Erythroblast (primary cell): ENCODE results near the gene LMLN.
"Not testable (repeated sequence)": the region's sequence is repeated elsewhere in the genome, so short reads cannot be mapped to it uniquely, and the experiment has no call there.

Source experiments
- DNase-seq, 2 experiments: peaks; one replicate each; lab custom pipeline; 2025; lab: John Stamatoyannopoulos, UW
- GATA1 ChIP-seq: IDR thresholded peaks from 2 replicates; pipeline ENCODE4 v1.6.1; 2011; ENCODE audit warnings: low read depth, mild to moderate bottlenecking, control low read depth, low read length, moderate library complexity
- POLR2A ChIP-seq: IDR thresholded peaks from 2 replicates; pipeline ENCODE4 v1.6.1; 2011; ENCODE audit warnings: mild to moderate bottlenecking, low read length

The LMLN gene

DNA sequence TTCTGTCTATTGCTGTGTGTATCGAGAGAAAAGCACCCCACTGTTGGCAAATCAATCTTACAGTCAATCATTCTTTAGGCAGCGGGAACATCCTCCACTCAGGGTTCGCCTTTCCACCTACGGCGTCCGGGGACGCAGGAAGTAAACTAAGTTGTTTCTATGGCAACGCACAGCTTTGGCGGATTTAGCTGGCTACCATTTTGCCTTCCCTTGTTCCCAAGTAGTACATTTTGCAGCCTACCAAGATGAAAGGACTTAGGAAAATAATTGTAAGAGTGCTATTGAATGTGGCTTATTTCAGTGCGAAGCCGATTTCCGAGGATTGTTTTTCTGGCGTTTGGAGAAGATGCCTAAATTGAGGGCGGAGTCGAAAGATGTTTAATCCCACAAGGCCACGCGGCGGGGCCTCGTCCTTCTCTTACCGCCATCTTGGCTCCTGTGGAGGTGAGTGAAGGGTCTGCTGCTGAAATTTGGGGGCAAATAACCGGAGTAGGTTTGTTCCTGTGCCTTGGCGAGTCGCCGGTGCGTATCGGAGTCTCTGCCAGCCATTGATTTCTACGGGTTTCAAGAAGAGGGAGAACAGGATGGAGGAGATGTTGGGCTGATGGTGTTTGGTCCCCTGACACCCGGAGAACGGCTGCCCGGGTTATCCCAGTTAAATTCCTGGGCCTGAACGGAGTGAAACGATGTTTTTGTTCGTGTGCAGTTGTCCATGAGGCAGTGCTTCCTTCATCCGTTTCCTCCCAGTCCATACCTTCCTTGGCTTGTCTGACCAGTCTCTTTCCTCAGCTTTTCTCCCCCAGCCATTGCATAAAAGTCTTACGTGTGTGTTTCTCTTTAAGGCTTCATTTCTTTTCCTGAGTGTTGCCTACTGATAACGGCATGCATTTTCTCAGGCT is 10.0 kb upstream of the LMLN start, which contains the start of gene RPL35A:
RPL35A (plus strand) TSS at position 413 of the 899 bp plus-strand sequence. CDS start 778 bp downstream, outside the sequence.
- peak; percentile 96 to 97 for DNase-seq
- TF ChIP-seq GATA1 (no peak), POLR2A (peak; percentile 99)

DNA sequence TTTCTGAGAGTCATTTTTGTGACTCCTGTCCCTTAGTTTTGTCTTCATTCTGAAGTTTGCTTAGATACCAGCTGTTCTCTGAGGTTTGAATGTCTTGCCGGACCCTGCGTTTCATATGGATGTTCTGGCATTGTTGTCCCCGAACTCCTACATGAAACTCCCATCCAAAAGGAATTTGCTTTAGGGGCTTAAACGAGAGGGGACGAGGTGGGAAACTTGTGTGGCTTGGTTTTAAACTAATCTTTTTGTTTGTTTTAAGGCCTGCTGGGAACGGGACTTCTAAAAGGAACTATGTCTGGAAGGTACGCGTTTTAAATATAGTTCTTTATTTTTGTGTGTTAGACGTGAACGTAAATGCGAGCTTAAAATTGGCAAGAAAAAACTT is 9.3 kb upstream of the LMLN start:
- no peak for TF ChIP-seq GATA1
- TF ChIP-seq POLR2A = no peak

DNA sequence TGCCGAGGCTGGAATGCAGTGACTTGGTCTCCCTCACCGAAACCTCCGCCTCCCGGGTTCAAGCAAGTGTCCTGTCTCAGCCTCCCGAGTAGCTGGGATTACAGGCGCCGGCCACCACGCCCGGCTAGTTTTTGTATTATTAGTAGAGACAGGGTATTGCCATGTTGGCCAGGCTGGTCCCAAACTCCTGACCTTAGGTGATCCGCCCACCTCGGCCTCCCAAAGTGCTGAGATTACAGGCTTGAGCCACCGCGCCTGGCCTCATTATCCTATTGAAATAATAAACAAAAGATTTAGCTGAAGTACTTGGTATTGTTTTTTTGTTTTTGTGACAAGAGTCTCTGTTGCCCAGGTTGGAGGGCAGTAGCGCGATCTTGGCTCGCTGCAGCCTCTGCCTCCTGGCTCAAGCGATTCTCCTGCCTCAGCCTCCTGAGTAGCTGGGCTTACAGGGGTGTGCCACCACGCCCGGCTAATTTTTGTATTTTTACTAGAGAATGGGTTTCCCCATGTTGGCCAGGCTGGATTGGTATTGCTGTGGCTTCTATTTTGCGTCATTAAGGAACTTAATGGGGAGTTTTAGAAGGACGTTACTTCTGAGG is 8.5 kb upstream of the LMLN start:
- DNase-seq = no peak
- no peak for TF ChIP-seq POLR2A
- no peak for TF ChIP-seq GATA1

More for the DNA sequence above, 9.3 kb upstream of the LMLN start:
- DNase-seq = peak in 1 of 2 experiments; percentile 67

DNA sequence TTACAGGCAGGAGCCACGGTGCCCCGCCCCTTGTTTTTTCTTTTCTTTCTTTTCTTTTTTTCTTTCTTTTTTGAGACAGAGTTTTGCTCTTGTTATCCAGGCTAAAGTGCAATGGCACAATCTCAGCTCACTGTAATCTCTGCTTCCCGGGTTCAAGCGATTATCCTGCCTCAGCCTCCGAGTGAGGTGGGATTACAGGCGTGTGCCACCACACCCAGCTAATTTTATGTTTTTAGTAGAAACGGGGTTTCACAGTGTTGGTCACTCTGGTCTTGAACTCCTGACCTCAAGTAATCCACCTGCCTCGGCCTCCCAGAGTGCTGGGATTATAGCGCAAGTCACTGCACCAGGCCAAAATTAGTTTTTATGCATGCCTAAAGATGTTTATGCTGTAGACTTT is 7.6 kb upstream of the LMLN start:
- TF ChIP-seq GATA1 = no peak
- no peak for TF ChIP-seq POLR2A

DNA sequence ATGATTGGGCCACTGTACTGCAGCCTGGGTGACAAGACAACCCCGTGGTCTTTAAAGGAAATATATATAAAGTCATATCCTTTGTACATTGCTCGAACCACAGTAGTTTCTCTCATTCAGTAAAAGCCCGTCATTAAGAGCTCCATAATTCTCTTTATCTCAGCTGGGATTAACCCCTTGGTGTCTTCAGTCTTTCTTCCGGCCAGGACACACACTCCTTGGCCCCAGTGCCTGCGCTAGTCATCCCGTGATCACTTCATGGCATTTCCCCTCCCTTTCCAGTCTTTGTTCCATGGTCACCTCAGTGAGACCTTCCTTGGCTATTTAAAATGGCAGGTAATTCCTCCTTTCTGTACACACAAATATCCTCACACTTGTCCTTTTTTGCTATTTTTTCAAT is 6.7 kb upstream of the LMLN start:
- no peak for DNase-seq
- no peak for TF ChIP-seq POLR2A
- TF ChIP-seq GATA1 = no peak

More for the DNA sequence above, 7.6 kb upstream of the LMLN start:
- no peak for DNase-seq

DNA sequence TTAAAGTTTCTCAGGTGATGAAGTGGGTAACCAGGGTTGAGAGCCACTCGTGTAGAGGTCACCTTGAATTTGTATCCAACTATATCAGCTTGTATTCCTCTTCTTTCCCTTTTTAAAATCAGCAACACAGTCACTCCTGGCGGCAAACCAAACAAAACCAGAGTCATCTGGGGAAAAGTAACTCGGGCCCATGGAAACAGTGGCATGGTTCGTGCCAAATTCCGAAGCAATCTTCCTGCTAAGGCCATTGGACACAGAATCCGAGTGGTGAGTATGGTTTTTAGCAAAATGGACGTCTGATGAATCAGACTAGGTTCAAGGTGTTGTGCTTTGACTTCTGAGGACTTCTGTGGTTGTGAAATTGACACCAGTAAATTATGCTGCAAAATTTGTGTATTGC is 6.1 kb upstream of the LMLN start:
- no peak for DNase-seq

DNA sequence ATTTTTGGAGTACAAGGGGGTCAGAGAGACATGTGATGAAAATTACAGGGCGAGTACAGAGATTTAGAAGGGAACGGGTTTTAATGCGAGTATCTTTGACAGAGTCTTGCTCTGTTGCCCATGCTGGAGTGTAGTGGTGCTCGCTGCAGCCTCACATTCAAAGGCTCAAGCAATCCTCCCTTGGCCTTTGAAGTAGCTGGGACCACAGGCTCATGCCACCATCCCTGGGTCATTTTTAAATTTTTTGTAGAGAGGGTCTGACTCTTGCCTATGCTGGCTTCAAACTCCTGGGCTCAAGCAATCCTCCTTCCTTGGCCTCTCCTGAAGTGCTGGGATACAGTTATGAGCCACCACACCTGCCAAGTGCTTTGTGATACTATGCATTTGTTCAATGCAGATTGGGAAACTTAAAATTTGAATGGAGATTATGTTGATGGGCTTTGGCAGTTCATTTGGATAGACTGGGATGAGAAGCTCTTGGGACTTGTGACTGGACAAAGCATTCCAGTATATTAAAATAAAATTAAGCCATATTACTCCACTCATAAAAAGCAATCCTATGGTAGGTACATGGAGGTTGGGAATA is 4.0 kb upstream of the LMLN start:
- TF ChIP-seq POLR2A (no peak), GATA1 (no peak)
- DNase-seq = no peak

More for the DNA sequence above, 6.1 kb upstream of the LMLN start:
- TF ChIP-seq POLR2A (no peak), GATA1 (no peak)

DNA sequence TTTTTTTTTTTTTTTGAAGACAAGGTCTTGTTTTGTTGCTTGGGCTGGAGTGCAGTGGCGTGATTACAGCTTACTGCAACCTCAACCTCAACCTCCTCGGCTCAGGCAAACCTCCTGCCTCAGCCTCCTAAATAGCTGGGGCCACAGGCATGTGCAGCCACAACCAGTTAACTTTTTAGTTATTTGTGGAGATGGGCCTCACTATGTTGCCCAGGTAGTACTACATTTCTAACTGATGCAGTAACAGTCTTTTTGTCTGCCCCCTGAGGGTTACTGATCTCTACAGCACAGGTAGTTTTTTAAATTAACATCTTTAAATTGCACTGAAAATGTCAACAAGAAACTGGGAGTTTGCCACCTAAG is 3.4 kb upstream of the LMLN start:
- no peak for DNase-seq
- TF ChIP-seq GATA1 = no peak
- no peak for TF ChIP-seq POLR2A

DNA sequence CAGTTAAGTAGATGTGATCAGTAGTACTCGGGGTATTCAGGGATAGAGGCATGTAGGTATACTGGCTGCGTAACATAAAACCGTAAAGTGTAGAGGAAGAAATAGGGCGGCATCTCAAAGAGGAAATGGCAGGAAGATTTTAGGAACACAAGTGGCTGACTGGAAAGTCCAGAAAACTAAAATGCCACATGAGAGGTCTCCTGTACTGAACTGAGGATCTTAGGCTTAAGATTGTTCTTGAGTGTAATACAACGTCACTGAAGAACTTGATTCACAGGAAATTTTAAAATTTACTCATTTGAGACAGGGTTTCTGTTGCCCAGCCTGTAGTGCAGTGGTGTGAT is 2.3 kb upstream of the LMLN start:
- DNase-seq = no peak
- TF ChIP-seq GATA1 (no peak), POLR2A (no peak)

DNA sequence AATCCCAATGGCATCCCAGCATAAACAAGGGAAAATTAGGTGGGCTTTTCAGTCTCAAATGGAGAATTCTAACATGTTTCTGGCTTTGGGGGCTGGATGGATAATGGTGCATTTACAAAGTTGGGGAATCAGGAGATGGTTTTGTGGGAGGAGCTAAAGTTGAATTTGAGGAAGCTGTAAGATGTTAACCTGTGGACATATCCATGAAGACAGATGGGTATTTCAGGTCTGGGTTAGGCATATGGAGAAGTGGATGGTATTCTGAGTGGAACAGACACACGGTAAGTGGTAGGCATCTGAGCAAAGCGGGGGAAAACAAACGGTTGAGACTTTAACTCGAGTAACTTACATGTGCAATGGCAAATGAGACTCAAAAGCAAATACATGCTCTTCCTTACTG is 1.7 kb upstream of the LMLN start:
- DNase-seq = peak in 1 of 2 experiments; percentile 10
- TF ChIP-seq POLR2A (no peak), GATA1 (no peak)

DNA sequence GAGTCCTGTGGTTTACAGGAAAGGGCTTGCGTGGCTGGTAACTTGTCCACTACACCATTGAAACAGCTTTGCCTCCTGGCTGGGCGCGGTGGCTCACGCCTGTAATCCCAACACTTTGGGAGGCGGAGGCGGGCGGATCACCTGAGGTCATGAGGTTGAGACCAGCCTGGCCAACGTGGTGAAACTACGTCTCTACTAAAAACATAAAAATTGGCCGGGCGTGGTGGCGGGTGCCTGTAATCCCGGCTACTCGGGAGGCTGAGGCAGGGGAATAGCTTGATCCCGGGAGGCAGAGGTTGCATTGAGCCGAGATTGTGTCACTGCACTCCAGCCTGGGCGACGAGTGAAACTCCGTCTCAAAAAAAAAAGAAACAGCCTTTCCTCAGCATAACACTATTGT is 1.2 kb upstream of the LMLN start:
- not testable (repeated sequence) for DNase-seq

DNA sequence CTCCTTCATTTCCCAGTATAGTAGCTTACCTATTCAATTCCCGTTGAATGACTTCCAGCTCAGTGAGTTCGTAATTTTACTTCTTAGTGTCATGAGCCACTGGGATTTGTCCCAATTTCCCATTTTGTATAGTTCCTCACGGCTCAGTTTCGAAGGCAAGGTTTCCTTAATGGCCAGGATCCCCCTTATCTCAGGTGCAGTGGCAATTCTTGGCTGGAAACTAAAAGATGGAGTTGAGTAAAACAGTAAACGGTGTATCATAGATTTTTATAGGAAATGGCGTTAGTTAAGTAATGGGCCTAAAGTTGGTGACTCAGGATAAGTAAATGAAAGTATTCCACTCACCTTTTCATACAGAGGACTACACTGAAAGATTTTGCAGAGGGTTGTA is 522 bp upstream of the LMLN start:
- no peak for TF ChIP-seq GATA1
- DNase-seq = no peak

DNA sequence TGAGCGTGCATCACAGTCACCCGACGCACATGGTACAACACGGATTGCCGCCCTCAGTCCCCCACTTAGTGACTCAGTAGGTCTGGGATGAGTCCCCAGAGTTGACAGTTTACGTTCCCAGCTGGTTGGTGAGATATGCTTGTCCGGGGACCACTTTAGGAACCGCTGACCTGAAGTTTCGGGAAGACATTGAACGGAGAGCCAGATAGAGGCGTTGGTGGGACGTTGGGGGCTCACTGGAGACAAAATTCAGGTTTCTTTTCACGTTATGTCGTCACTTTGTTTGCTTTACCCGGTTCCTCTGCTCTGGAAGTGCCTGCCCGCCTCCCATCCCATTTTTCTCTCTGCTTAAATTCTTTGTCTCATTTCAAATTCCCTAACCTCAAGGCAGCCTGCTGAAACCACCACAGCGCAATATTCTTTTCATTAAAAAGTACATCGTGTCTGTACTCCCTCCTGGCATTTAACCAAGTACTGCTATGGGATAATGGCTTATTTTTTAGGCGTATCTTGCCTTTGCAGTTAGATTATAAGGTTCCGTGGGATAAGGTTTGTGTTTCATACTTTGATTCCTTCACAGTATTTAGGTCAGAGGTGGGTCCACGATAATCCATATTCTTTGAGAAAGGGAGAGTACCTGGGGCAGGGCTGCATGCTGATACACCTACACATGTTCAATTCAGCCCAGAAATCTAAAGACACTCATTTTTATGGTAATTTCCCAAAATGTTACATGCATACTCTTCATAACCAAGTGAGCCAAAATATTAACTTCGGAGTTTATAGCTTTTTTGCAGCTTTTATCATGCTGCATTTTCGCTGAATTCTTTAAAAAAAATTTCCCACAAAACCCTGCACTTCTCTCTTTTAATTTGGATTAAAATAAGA is 921 bp downstream of the LMLN start:
- TF ChIP-seq POLR2A = no peak
- no peak for TF ChIP-seq GATA1
- peak in 1 of 2 experiments; percentile 52 for DNase-seq
